Skin epidermis (tissue), 12 donors: ENCODE results near the gene ANO2.

ENCODE experiments used
- H3K27ac ChIP-seq, 21 experiments: fragments of 200-600 bp; sonication (generic) in 11 of 21; one replicate each; pipeline ENCODE4 v1.5.0; 2020; ENCODE audit warnings: mild to moderate bottlenecking in 3 of 21, inconsistent platforms in 2 of 21, moderate library complexity in 2 of 21
- H3K4me3 ChIP-seq, 7 experiments: fragments of 200-600 bp; sonication (generic) in 2 of 7; one replicate each; pipeline ENCODE4 v1.5.0; 2020; ENCODE audit warnings: inconsistent platforms in 2 of 7, mild to moderate bottlenecking in 2 of 7, moderate library complexity in 1 of 7

The ANO2 gene

GRCh38 chr12:5794156-5794555, 150.9 kb downstream of the ANO2 start:
- H3K27ac ChIP-seq = no peak overlapping the region
- no peak overlapping the region for H3K4me3 ChIP-seq

GRCh38 chr12:5792343-5792742, 152.7 kb downstream of the ANO2 start:
- H3K4me3 ChIP-seq = no peak overlapping the region
- H3K27ac ChIP-seq = no peak overlapping the region

GRCh38 chr12:5789469-5789968, 155.5 kb downstream of the ANO2 start:
- Histone ChIP-seq H3K4me3 (no peak overlapping the region), H3K27ac (no peak overlapping the region)

- no peak overlapping the region for H3K4me3 ChIP-seq
- H3K27ac ChIP-seq = no peak overlapping the region
Measured at GRCh38 chr12:5787828-5788227, 157.2 kb downstream of the ANO2 start.

GRCh38 chr12:5785601-5786000, 159.5 kb downstream of the ANO2 start:
- no peak overlapping the region for H3K27ac ChIP-seq
- no peak overlapping the region for H3K4me3 ChIP-seq

- Histone ChIP-seq H3K4me3 (no peak overlapping the region), H3K27ac (no peak overlapping the region)
Measured at GRCh38 chr12:5784462-5785130, 160.5 kb downstream of the ANO2 start.

GRCh38 chr12:5783289-5783920, 161.7 kb downstream of the ANO2 start:
- Histone ChIP-seq H3K27ac (no peak overlapping the region), H3K4me3 (no peak overlapping the region)

GRCh38 chr12:5780536-5780935, 164.5 kb downstream of the ANO2 start:
- Histone ChIP-seq H3K27ac (no peak overlapping the region), H3K4me3 (no peak overlapping the region)

- Histone ChIP-seq H3K27ac (no peak overlapping the region), H3K4me3 (no peak overlapping the region)
Measured at GRCh38 chr12:5779401-5779800, 165.7 kb downstream of the ANO2 start.

GRCh38 chr12:5778821-5779220, 166.2 kb downstream of the ANO2 start:
- Histone ChIP-seq H3K4me3 (no peak overlapping the region), H3K27ac (no peak overlapping the region)

GRCh38 chr12:5777451-5777850, 167.6 kb downstream of the ANO2 start:
- H3K4me3 ChIP-seq = no peak overlapping the region
- H3K27ac ChIP-seq = no peak overlapping the region

- Histone ChIP-seq H3K27ac (no peak overlapping the region), H3K4me3 (no peak overlapping the region)
Measured at GRCh38 chr12:5776091-5776490, 169.0 kb downstream of the ANO2 start.

GRCh38 chr12:5773550-5773949, 171.5 kb downstream of the ANO2 start:
- Histone ChIP-seq H3K27ac (no peak overlapping the region), H3K4me3 (no peak overlapping the region)

- no peak overlapping the region for H3K27ac ChIP-seq
- no peak overlapping the region for H3K4me3 ChIP-seq
Measured at GRCh38 chr12:5771756-5772155, 173.3 kb downstream of the ANO2 start.

GRCh38 chr12:5770727-5771126, 174.3 kb downstream of the ANO2 start:
- no peak overlapping the region for H3K4me3 ChIP-seq
- no peak overlapping the region for H3K27ac ChIP-seq

GRCh38 chr12:5768581-5769196, 176.4 kb downstream of the ANO2 start:
- no peak overlapping the region for H3K27ac ChIP-seq

GRCh38 chr12:5768171-5768570, 176.9 kb downstream of the ANO2 start:
- no peak overlapping the region for H3K4me3 ChIP-seq

More at GRCh38 chr12:5768581-5769196, 176.4 kb downstream of the ANO2 start:
- H3K4me3 ChIP-seq = no peak overlapping the region

GRCh38 chr12:5758347-5758746, 186.7 kb downstream of the ANO2 start:
- Histone ChIP-seq H3K27ac (no peak overlapping the region), H3K4me3 (no peak overlapping the region)

More at GRCh38 chr12:5768171-5768570, 176.9 kb downstream of the ANO2 start:
- no peak overlapping the region for H3K27ac ChIP-seq

- H3K27ac ChIP-seq = no peak overlapping the region
- H3K4me3 ChIP-seq = no peak overlapping the region
Measured at GRCh38 chr12:5756338-5756842, 188.7 kb downstream of the ANO2 start.

GRCh38 chr12:5748027-5748426, 197.0 kb downstream of the ANO2 start:
- H3K4me3 ChIP-seq = no peak overlapping the region
- H3K27ac ChIP-seq = no peak overlapping the region

- Histone ChIP-seq H3K4me3 (no peak overlapping the region), H3K27ac (no peak overlapping the region)
Measured at GRCh38 chr12:5746917-5747316, 198.1 kb downstream of the ANO2 start.
